T-helper 1 cell treated with Interleukin-12 subunit alpha and Interleukin-12 subunit beta and Interleukin-4 antibody, amounts not matched to agents 30 μg/mL and 1 μg/mL, for 36 hours (primary cell): ENCODE measurements around the gene CRNKL1.

Experiments used
- H3K27ac Mint-ChIP-seq: one replicate; pipeline ENCODE4 v1.8.0; 2021; ENCODE audit warnings: mild to moderate bottlenecking, mixed read lengths
- H3K27me3 Mint-ChIP-seq: one replicate; pipeline ENCODE4 v1.8.0; 2021; ENCODE audit warnings: low read depth, mixed read lengths
- H3K36me3 Mint-ChIP-seq: one replicate; pipeline ENCODE4 v1.8.0; 2021; ENCODE audit warnings: low read depth, mixed read lengths
- H3K4me1 Mint-ChIP-seq: one replicate; pipeline ENCODE4 v1.8.0; 2021; ENCODE audit warnings: low read depth, mixed read lengths
- H3K4me3 Mint-ChIP-seq: one replicate; pipeline ENCODE4 v1.8.0; 2021; ENCODE audit warnings: mild to moderate bottlenecking, moderate library complexity, mixed read lengths
- H3K9me3 Mint-ChIP-seq: one replicate; pipeline ENCODE4 v1.8.0; 2021; ENCODE audit warnings: mixed read lengths

Gene CRNKL1

DNA sequence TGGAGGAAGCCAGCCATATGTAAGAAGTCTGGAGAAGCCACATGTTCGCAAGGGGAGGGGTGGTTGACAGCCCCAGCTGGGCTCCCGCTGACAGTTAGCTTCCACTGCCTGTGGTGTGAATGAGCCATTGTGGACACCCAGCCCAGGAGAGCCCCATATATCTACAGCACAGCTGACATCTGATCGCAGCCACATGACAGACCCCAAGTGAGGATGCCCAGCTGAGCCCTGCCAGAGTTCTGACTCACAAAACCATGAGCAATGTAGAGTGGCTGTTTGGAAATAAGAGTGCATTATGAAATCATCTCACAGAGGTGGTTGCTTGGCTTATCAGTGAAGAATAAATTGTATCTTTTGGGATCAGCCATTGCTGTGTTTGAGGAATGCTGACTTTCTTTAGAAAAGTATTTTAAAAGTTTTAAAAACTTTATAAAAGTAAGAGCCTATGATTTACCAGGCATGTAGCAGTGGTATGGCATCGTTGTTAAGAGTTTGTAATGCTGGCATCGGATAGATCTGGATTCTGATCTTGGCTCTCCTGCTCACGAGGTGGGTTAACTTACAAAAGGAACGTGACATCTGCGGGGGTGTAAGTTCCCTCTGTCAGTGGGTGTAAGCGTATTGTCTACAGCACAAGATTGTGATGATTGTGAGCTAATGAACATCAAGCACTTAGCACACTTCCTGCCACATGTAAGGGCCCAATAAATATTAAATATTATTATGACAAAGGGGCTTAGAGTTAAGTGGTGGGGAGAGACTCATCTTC is 24.2 kb upstream of the CRNKL1 start:
- Mint-ChIP-seq H3K4me1 (no peaks in the 10 kb centered on the region), H3K36me3 (no peaks in the 10 kb centered on the region), H3K9me3 (no peaks in the 10 kb centered on the region), H3K27me3 (peaks cover 18% of the 10 kb centered on the region), H3K27ac (no peak overlapping the region), H3K4me3 (no peak overlapping the region)

DNA sequence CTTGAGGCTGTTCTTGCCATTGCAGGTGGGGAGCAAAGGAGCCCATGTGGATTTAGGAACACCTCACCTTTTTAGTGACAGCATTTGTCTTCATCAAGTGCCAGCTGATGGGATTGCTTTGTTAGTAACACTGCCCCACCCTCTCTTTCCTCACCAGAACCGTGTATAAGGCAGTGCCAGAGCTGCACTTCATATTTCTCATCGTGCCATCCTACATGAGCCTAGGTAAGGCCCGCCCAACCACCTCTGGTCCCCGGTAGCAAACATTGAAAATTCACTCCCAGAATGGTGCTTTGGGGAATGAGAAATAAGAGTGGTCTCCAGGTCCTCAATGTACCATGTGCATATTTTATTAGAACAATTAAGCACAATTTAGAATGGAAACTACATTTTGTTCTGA is 22.8 kb upstream of the CRNKL1 start:
- H3K4me3 Mint-ChIP-seq, result no peak overlapping the region
- H3K27ac Mint-ChIP-seq, result no peak overlapping the region
- peaks cover 18% of the 10 kb centered on the region for H3K27me3 Mint-ChIP-seq
- H3K4me1 Mint-ChIP-seq, result no peaks in the 10 kb centered on the region
- H3K9me3 Mint-ChIP-seq, result no peaks in the 10 kb centered on the region
- H3K36me3 Mint-ChIP-seq, result no peaks in the 10 kb centered on the region

DNA sequence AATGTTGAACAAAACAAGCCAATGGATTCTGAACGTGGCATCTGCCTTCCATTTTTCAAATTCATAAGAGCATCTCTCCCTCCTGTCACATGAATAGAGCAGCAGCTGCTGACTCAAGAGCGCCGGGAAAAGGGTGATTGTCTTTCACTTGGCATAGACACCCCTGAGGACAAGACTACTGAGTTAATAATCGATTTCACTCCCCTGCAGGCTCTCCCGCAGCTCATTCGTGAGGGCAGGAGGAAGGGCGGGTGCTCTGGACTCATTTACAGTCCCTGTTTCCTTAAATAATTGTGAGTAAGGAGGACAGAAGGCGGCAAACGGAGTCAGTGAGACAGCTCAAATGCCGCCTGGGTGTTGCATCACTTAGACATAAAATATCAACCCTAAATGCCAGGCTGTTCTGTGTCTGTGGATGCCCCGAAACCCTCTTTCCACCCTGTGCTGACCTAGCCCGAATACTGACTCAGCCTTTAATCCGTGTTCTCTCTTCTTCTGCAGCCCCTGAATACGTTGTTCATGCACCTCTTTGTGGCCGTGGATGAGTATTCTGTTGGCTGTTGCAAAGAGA is 21.6 kb upstream of the CRNKL1 start:
- Mint-ChIP-seq H3K4me3 (no peak overlapping the region), H3K36me3 (no peaks in the 10 kb centered on the region), H3K27me3 (peaks cover 13% of the 10 kb centered on the region), H3K27ac (no peak overlapping the region), H3K9me3 (no peaks in the 10 kb centered on the region), H3K4me1 (no peaks in the 10 kb centered on the region)

DNA sequence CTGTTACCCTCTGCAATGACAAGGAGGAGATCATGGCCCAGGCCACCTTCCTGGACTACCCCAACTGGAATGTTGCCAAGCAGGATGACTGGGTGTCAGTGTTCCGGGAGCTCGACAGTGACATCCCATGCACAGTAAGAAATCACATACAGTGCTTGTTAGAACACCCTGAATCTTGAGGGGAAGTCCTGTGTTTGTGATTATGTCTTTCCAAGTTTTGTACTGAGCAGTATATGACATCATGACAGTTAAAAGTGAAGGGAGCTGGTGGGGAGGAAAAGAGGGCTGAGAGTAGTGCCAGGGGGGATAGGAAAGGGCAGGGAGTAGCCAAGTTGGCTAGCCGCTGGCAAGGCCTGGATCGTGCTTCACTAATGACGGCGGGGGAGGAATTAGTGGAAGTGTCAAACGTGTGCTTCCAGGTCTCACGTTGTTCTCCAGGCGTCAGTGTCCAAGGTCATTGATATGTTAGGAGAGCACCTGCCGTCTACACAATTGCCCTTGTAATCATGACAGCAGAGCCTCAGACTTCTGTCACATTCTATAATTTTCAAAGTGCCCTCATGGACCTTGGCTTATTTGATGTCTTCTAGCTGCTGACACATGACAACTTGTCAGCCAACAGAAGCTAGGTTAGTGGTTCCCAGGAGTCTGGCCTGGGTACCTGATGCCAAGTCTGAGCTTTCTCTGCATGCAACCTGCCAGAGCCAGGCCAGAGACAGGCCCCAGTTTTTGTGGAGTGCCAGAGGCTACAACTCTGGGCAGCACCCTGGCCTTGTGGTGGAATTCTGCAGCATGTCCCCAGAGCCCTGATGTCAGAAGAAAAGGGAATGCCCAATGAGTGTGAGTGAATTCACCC is 18.8 kb upstream of the CRNKL1 start:
- no peaks in the 10 kb centered on the region for H3K9me3 Mint-ChIP-seq
- no peak overlapping the region for H3K27ac Mint-ChIP-seq
- no peaks in the 10 kb centered on the region for H3K36me3 Mint-ChIP-seq
- no peaks in the 10 kb centered on the region for H3K4me1 Mint-ChIP-seq
- H3K4me3 Mint-ChIP-seq, result no peak overlapping the region
- no peaks in the 10 kb centered on the region for H3K27me3 Mint-ChIP-seq

DNA sequence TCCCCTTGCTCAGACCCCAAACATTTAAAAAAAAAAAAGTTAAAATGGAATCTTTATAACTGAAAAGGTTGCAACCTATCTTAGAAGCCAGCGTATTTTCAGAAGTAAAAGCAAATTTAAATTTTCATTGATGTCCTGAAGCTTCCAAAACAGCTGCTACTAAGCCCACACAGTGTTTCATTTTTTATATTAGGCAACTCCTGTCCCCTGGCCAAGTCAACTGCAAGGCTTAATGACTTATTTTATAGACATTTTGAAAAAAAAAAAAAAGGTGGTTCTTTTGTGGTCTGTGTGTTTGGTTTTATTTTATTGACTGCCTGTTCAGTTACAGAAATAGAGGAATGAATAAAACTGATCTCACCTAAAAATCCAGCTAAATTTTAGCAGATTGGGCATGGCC is 13.1 kb upstream of the CRNKL1 start:
- H3K36me3 Mint-ChIP-seq, result no peaks in the 10 kb centered on the region
- H3K4me1 Mint-ChIP-seq, result no peaks in the 10 kb centered on the region
- H3K9me3 Mint-ChIP-seq, result no peaks in the 10 kb centered on the region
- H3K4me3 Mint-ChIP-seq, result no peak overlapping the region
- no peak overlapping the region for H3K27ac Mint-ChIP-seq
- peaks cover 15% of the 10 kb centered on the region for H3K27me3 Mint-ChIP-seq

DNA sequence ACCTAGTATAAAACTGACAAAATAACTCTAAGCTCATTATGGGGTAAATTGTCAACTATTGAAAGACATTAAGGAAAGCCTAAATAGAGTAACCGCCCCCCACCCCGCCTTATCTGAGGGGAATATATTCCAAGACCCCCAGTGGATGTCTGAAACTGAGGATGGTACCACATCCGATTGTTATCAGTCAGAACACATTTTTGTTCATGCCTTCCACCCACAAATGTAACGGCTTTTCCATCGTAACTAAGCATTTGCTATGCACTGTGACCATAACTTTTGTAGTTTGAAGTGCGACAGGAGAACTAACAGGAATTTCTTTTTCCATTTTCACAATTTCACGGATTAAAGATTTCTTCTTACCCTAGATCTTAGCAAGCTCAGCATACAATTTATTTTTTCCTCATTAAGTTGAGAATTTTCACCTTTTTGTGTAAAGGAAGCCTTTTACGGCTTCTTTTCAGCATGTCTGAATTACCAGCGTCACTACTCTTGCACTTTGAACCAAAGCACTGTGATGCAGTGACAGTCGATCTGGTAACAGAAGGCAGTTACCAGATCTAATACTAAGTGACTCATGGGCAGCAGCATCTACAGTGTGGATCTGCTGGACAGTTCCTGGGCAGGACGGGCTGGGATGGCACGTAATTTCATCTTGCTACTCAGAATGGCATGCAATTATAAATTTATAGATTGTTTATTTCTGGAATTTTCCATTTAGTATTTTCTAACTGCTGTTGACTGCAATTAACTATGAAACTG is 11.9 kb upstream of the CRNKL1 start:
- H3K9me3 Mint-ChIP-seq, result no peaks in the 10 kb centered on the region
- H3K36me3 Mint-ChIP-seq, result no peaks in the 10 kb centered on the region
- H3K27me3 Mint-ChIP-seq, result peaks cover 20% of the 10 kb centered on the region
- no peak overlapping the region for H3K27ac Mint-ChIP-seq
- no peaks in the 10 kb centered on the region for H3K4me1 Mint-ChIP-seq
- no peak overlapping the region for H3K4me3 Mint-ChIP-seq

DNA sequence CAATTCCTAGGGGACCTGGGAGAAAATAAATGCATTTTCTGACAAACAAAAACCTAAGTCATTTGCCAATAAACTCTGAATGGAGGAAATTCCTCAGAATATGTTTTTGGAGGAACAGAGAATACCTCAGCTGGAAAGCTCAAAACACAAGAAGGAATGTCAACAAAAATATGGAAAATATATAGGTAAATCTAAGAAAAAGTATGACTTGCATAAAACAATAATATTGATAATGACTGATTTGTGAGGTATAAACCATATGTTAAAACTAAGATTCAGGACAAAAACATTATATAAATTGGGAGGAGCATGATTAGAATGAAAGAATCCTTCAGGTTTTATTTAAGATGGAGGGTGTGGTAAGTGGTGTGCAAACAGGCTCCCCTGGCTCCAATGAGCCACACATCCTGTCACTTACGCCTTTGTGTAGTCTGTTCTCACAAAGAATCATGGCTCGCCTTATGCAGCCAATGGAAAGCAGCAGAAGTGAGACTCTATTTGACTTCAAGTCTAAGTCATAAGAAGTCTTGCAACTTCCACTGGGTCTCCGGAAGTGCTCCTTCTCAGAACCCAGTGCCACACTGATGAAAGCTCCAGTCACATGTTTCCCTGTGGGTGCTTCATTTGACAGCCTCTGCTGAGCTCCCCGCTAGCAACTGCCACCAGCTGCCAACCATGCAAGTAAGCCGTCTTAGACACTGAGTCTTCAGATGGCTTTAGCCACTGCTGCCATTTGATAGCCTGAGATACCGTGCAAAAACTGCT is 8.2 kb upstream of the CRNKL1 start:
- Mint-ChIP-seq H3K9me3 (no peaks in the 10 kb centered on the region), H3K27me3 (peaks cover 20% of the 10 kb centered on the region), H3K27ac (no peak overlapping the region), H3K4me1 (no peaks in the 10 kb centered on the region), H3K4me3 (no peak overlapping the region), H3K36me3 (no peaks in the 10 kb centered on the region)

DNA sequence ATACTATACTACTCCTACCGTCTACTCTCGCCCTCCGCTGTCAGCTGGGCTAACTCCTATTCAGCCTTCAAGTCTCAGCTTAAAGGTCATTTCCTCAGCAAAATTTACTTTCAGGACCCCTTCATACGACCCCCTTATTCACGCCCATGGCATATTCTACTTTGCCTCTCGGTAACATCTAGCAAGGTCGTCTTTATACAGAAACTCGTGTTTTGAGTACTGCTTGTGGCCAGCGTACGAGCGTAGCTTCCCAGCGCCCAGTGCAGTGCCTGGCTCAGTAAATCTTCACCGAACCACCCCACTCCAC is 546 bp downstream of the CRNKL1 start:
- Mint-ChIP-seq H3K27ac (peak overlapping the region; percentile 95), H3K27me3 (no peaks in the 10 kb centered on the region), H3K9me3 (no peaks in the 10 kb centered on the region), H3K36me3 (peaks cover 28% of the 10 kb centered on the region), H3K4me1 (peaks cover 20% of the 10 kb centered on the region), H3K4me3 (peak overlapping the region; percentile 96)

DNA sequence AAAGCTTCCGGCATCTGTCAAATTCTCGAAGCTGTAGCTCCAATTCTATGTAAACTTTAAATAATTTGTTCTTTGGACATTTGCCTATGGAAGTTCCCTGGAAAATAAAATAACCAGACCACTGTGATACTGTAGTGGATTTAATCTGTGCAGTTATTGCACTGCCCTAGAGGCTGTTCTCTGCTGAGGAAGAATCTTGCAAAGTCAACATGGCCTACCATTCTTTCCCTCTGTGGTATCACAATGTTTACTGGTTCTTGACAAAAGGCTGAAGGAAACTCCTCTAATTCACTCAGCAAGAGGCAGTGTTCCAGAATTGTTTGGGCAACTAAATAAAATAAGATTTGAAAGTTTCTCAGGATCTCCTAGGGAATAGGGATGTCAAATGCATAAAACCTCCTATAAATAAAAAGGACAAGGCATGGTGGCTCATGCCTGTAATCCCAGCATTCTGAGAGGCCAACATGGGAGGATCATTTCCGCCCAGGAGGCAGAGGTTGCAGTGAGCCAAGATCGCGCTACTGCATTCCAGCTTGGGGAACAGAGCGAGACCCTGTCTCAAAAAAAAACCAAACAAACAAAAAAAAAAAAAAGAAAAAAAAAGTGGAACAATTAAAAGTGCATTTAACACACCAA is 12.4 kb downstream of the CRNKL1 start:
- Mint-ChIP-seq H3K9me3 (no peaks in the 10 kb centered on the region), H3K4me1 (no peaks in the 10 kb centered on the region), H3K36me3 (peaks cover 60% of the 10 kb centered on the region)

DNA sequence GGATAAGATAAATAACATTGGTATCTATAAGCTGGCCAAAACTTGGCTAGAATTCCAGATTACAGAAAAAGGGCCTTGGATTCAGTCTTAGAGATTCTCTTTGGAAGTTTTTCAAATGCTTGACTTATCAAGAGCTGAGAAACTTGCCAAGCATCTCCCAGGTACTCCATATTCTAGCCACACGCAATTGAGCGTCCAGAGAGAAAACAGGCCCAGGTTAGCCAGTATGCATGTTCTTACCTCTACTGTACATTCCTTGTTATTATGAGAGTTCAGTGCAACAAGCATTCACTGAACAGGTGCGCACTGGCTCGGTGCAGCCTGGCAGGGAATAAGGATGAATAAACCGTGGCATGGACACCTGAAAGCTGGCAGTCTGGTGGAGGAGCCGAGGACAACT is 13.7 kb downstream of the CRNKL1 start:
- Mint-ChIP-seq H3K27me3 (no peaks in the 10 kb centered on the region), H3K9me3 (no peaks in the 10 kb centered on the region), H3K4me1 (no peaks in the 10 kb centered on the region), H3K27ac (no peak overlapping the region), H3K36me3 (peaks cover 53% of the 10 kb centered on the region), H3K4me3 (no peak overlapping the region)

More for the DNA sequence above, 12.4 kb downstream of the CRNKL1 start:
- no peaks in the 10 kb centered on the region for H3K27me3 Mint-ChIP-seq
- no peak overlapping the region for H3K4me3 Mint-ChIP-seq
- no peak overlapping the region for H3K27ac Mint-ChIP-seq

DNA sequence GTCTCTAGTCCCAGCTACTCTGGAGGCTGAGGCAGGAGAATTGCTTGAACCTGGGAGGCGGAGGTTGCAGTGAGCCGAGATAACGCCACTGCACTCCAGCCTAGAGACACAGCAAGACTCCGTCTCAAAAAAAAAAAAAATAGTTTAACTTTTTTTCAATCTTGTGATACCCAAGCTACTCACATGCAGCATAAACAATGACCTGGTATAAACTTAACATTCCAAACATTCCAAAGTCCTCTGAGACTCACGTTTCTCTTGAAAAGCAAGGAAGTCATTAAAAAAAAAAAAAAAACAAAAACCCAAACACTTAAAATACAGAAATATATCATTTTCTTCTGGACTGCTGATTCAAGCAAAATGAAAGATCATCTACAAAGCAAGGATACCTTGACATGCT is 14.3 kb downstream of the CRNKL1 start:
- no peak overlapping the region for H3K27ac Mint-ChIP-seq
- no peak overlapping the region for H3K4me3 Mint-ChIP-seq
- H3K27me3 Mint-ChIP-seq, result no peaks in the 10 kb centered on the region
- peaks cover 48% of the 10 kb centered on the region for H3K36me3 Mint-ChIP-seq
- H3K9me3 Mint-ChIP-seq, result no peaks in the 10 kb centered on the region
- H3K4me1 Mint-ChIP-seq, result no peaks in the 10 kb centered on the region

DNA sequence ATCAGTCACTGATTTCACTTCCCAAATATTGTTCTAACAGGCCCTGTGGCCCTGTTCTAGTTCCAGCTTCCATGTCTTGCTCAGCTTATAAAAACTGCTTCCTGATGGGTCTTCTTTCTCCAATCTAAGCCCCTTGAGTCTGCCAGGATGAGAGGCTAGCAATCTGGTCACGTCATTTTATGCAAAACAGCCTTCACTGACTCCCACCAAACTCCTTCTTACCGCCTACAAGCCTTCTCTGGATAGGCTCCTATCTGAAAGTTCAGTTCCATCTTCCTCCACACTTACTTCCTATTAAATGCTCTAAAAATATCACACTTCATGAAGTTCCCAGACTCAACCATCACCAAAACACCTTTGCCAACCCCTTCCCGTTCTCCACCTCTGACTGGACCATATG is 15.5 kb downstream of the CRNKL1 start:
- H3K4me1 Mint-ChIP-seq, result no peaks in the 10 kb centered on the region
- peaks cover 40% of the 10 kb centered on the region for H3K36me3 Mint-ChIP-seq
- H3K27me3 Mint-ChIP-seq, result no peaks in the 10 kb centered on the region
- no peak overlapping the region for H3K4me3 Mint-ChIP-seq
- no peak overlapping the region for H3K27ac Mint-ChIP-seq
- H3K9me3 Mint-ChIP-seq, result no peaks in the 10 kb centered on the region

DNA sequence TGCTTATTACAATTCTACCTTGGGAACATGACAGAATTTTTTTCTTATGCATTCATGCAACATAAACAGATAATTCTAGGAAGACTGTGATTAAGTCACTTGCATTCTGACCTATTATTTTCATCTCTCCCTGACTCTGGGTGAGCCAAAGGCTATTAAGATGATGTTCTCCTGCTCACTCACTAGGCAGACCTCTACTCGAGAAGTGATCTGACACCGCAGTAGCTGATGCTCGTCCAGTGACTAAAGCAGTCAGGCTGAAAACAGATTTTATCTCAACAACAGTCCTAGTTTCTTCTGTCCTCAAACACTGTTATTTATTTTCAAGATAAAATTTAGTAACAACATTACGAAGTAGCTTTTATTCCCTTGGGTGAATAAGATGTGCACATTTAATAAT is 17.8 kb downstream of the CRNKL1 start:
- Mint-ChIP-seq H3K36me3 (peaks cover 39% of the 10 kb centered on the region), H3K27me3 (no peaks in the 10 kb centered on the region), H3K4me1 (no peaks in the 10 kb centered on the region)

More for the DNA sequence above, 17.8 kb downstream of the CRNKL1 start:
- Mint-ChIP-seq H3K4me3 (no peak overlapping the region), H3K9me3 (no peaks in the 10 kb centered on the region), H3K27ac (no peak overlapping the region)
